Muscle of leg (tissue), 11 donors: ENCODE results near the gene AGXT2. TPM values are rescaled to one million over a fixed set of nuclear protein-coding genes. Genes with fewer than 3 reads are reported as not detected.

Experiments
- DNase-seq: peaks from one replicate; pipeline ENCODE4 v3.0.0; 2013
- H3K27ac ChIP-seq: one replicate; pipeline ENCODE4 v1.5.1; 2013; ENCODE audit warnings: mild to moderate bottlenecking, low read length, control low read depth
- H3K27me3 ChIP-seq: one replicate; pipeline ENCODE4 v1.6.1; 2013; ENCODE audit warnings: low read length; ENCODE audit not compliant: control insufficient read depth, insufficient read depth
- H3K36me3 ChIP-seq: one replicate; pipeline ENCODE4 v1.6.1; 2013; ENCODE audit warnings: low read length; ENCODE audit not compliant: control insufficient read depth, insufficient read depth
- H3K4me1 ChIP-seq: one replicate; pipeline ENCODE4 v1.6.1; 2013; ENCODE audit warnings: low read length; ENCODE audit not compliant: control insufficient read depth, insufficient read depth
- H3K4me3 ChIP-seq: one replicate; pipeline ENCODE4 v1.5.1; 2013; ENCODE audit warnings: low read length, control low read depth
- H3K9me3 ChIP-seq: replicated peaks from 2 replicates; pipeline ENCODE4 v1.6.1; 2013; ENCODE audit warnings: low read depth, low read length; ENCODE audit not compliant: control insufficient read depth
- WGBS: methylation state at CpG from one replicate; pipeline ENCODE4 v1.1.5; 2013; ENCODE audit warnings: missing lambda C conversion rate; ENCODE audit not compliant: insufficient coverage; 5-methylcytosine and 5-hydroxymethylcytosine counted together
- polyA plus RNA-seq, 8 donors: library from polyadenylated mRNA; unstranded; fragments of 120-200 nt; gene quantifications; one replicate each; pipeline versions ENCODE4 v1.2.1 to v1.2.3, GENCODE V29; 2013; ENCODE audit warnings: inconsistent platforms in 1 of 8, low replicate concordance in 1 of 8; ENCODE audit not compliant: insufficient read length in 8 of 8, insufficient read depth in 1 of 8
- total RNA-seq: library from RNA; stranded (reverse); fragments of 120-200 nt; gene quantifications from one replicate; pipeline ENCODE4 v1.2.4, GENCODE V29; 2013

Gene AGXT2
- total and polyA plus RNA-seq, 9 donors = 0.04 to 3.0 (median 0.23) TPM; not detected in 5

GRCh38 chr5:35023391-35024178 lies 24.2 kb downstream of the AGXT2 start:
- Histone ChIP-seq H3K4me3 (no peak overlapping the region), H3K36me3 (no peaks in the 10 kb centered on the region), H3K4me1 (no peaks in the 10 kb centered on the region), H3K9me3 (no peaks in the 10 kb centered on the region), H3K27me3 (no peaks in the 10 kb centered on the region), H3K27ac (no peak overlapping the region)
- WGBS = no CpG with 5 or more reads among the region's 7 CpGs
- DNase-seq = no peak

GRCh38 chr5:35016174-35017051 lies 31.3 kb downstream of the AGXT2 start:
- no peaks in the 10 kb centered on the region for H3K36me3 ChIP-seq
- H3K27ac ChIP-seq = no peak overlapping the region
- WGBS = 0% methylated on average over 1 of the region's 4 CpGs
- no peak for DNase-seq
- no peaks in the 10 kb centered on the region for H3K9me3 ChIP-seq
- H3K4me3 ChIP-seq = no peak overlapping the region
- no peaks in the 10 kb centered on the region for H3K4me1 ChIP-seq
- H3K27me3 ChIP-seq = no peaks in the 10 kb centered on the region

GRCh38 chr5:35015063-35015462 lies 32.7 kb downstream of the AGXT2 start:
- no peaks in the 10 kb centered on the region for H3K27me3 ChIP-seq
- no peak overlapping the region for H3K4me3 ChIP-seq
- no peak overlapping the region for H3K27ac ChIP-seq
- no peaks in the 10 kb centered on the region for H3K36me3 ChIP-seq
- H3K4me1 ChIP-seq = no peaks in the 10 kb centered on the region
- no peaks in the 10 kb centered on the region for H3K9me3 ChIP-seq
- DNase-seq = no peak
- WGBS = 80% methylated on average over 1 of the region's 4 CpGs

GRCh38 chr5:35012796-35013195 lies 35.0 kb downstream of the AGXT2 start:
- Histone ChIP-seq H3K9me3 (no peaks in the 10 kb centered on the region), H3K27me3 (no peaks in the 10 kb centered on the region), H3K27ac (no peak overlapping the region), H3K4me3 (no peak overlapping the region), H3K36me3 (no peaks in the 10 kb centered on the region), H3K4me1 (no peaks in the 10 kb centered on the region)
- no peak for DNase-seq
- WGBS = 75% methylated on average over 1 of the region's 5 CpGs

- Histone ChIP-seq H3K27ac (no peak overlapping the region), H3K4me3 (no peak overlapping the region), H3K36me3 (no peaks in the 10 kb centered on the region), H3K9me3 (no peaks in the 10 kb centered on the region), H3K4me1 (no peaks in the 10 kb centered on the region), H3K27me3 (no peaks in the 10 kb centered on the region)
- no CpG with 5 or more reads among the region's 3 CpGs for WGBS
- DNase-seq = no peak
These were observed 35.4 kb downstream of the AGXT2 start for GRCh38 chr5:35012365-35012764.

GRCh38 chr5:35010676-35011075 lies 37.1 kb downstream of the AGXT2 start:
- Histone ChIP-seq H3K4me3 (no peak overlapping the region), H3K4me1 (no peaks in the 10 kb centered on the region), H3K9me3 (no peaks in the 10 kb centered on the region), H3K36me3 (no peaks in the 10 kb centered on the region), H3K27ac (no peak overlapping the region), H3K27me3 (no peaks in the 10 kb centered on the region)
- no peak for DNase-seq

- Histone ChIP-seq H3K9me3 (no peaks in the 10 kb centered on the region), H3K27me3 (no peaks in the 10 kb centered on the region), H3K27ac (no peak overlapping the region), H3K4me3 (no peak overlapping the region), H3K4me1 (no peaks in the 10 kb centered on the region), H3K36me3 (no peaks in the 10 kb centered on the region)
- 60% methylated on average over 2 of the region's 3 CpGs for WGBS
- DNase-seq = no peak
These were observed 38.1 kb downstream of the AGXT2 start for GRCh38 chr5:35009657-35010056.

- Histone ChIP-seq H3K27me3 (peaks cover 3% of the 10 kb centered on the region), H3K4me3 (no peak overlapping the region), H3K36me3 (no peaks in the 10 kb centered on the region), H3K27ac (no peak overlapping the region), H3K4me1 (peaks cover 2% of the 10 kb centered on the region), H3K9me3 (no peaks in the 10 kb centered on the region)
- no peak for DNase-seq
- 57% methylated on average over 1 of the region's 2 CpGs for WGBS
These were observed 38.7 kb downstream of the AGXT2 start for GRCh38 chr5:35009019-35009418.

- DNase-seq = no peak
- Histone ChIP-seq H3K4me1 (peaks cover 2% of the 10 kb centered on the region), H3K36me3 (no peaks in the 10 kb centered on the region), H3K9me3 (no peaks in the 10 kb centered on the region), H3K4me3 (no peak overlapping the region), H3K27me3 (peaks cover 7% of the 10 kb centered on the region), H3K27ac (no peak overlapping the region)
- no CpG with 5 or more reads among the region's 1 CpG for whole genome bisulfite sequencing
These were observed 43.0 kb downstream of the AGXT2 start for GRCh38 chr5:35004771-35005170.

- Histone ChIP-seq H3K4me3 (no peak overlapping the region), H3K27me3 (peaks cover 7% of the 10 kb centered on the region), H3K4me1 (peaks cover 2% of the 10 kb centered on the region), H3K36me3 (no peaks in the 10 kb centered on the region), H3K9me3 (no peaks in the 10 kb centered on the region), H3K27ac (no peak overlapping the region)
- DNase-seq = no peak
- 17% methylated on average over 1 of the region's 5 CpGs for WGBS
These were observed 43.5 kb downstream of the AGXT2 start for GRCh38 chr5:35004200-35004599.
